Left cardiac atrium (tissue), 4 donors: ENCODE measurements around the gene DDX46. TPM values are rescaled to one million over a fixed set of nuclear protein-coding genes. Genes with fewer than 3 reads are reported as not detected.

Source experiments
- ATAC-seq, 2 donors: fragments of 200-7000 bp; cut with Tn5 transposase; one replicate each; pipeline ENCODE4 v1.9.1; 2020; ENCODE audit warnings: mild to moderate bottlenecking in 2 of 2, moderate library complexity in 2 of 2
- DNase-seq: peaks from one replicate; pipeline ENCODE4 v3.0.0-alpha.2; 2020
- intact Hi-C, 2 donors: fragments of 100-400 bp; cut with DNase I; formaldehyde crosslinking; loops; one replicate each; pipeline versions ENCODE4 v1.14.1 to v1.15.1; 2022 to 2023
- total RNA-seq, 2 donors: library from RNA; stranded (reverse); fragmentation: NEBNext Ultra II Directional; extraction: Animal tissue kit (Norgen Biotek cat#: 25700); gene quantifications; one replicate each; pipeline ENCODE4 v1.2.1, GENCODE V29; 2021
- donor health status: DM: no; HTN: yes; CAD: no.
- donor health status: DM: no; HTN: yes; CAD: no; lungs with severe emphysema.
- donor health status: DM: yes; HTN: yes; CAD: no.
- donor health status: Dilated cardiomyopathy.

The DDX46 gene
- total RNA-seq, 2 donors from 2014 or later, result 21.9 to 33.1 TPM

DNA sequence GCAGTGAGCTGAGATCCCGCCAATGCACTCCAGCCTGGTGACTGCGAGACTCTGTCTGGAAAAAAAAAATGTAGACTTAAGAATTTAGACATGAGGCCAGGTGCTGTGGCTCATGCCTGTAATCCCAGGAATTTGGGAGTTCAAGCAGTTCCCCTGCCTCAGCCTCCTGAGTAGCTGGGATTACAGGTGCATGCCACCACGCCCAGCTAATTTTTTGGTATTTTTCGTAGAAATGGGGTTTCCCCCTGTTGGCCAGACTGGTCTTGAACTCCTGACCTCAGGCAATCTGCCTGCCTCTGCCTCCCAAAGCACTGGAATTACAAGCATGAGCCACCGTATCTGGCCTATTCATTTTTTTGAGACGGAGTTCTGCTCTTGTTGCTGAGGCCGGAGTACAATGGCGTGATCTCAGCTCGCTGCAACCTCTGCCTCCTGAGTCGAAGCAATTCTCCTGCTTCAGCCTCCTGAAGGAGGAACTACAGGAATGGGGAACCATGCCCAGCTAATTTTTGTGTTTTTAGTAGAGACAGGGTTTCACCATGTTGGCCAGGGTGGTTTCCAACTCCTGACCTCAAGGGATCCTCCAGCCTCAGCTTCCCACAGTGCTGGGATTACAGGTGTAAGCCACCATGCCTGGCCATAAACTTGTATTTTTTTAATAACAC, 14.0 kb downstream of the DDX46 start:
- DNase-seq (no peak), ATAC-seq (no peak)
- intact Hi-C loops, result no loop called here

DNA sequence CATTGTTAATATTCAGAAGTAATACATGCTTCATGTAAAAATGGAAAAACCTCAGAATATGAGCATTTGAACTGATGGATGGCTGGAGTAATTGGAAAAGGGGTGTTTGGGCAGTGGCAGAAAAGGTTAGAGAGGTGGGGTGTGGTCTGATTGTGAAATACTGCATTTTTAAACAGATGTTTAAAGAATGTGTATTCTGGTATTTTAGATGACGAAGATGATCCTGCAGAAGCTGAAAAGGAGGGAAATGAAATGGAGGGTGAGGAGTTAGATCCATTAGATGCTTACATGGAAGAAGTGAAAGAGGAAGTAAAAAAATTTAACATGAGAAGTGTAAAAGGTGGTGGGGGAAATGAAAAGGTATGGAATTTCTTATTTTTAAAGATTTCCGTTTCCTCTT, 18.8 kb downstream of the DDX46 start:
- DNase-seq, result no peak
- ATAC-seq, result no peak
- intact Hi-C loops, result no loop called here

DNA sequence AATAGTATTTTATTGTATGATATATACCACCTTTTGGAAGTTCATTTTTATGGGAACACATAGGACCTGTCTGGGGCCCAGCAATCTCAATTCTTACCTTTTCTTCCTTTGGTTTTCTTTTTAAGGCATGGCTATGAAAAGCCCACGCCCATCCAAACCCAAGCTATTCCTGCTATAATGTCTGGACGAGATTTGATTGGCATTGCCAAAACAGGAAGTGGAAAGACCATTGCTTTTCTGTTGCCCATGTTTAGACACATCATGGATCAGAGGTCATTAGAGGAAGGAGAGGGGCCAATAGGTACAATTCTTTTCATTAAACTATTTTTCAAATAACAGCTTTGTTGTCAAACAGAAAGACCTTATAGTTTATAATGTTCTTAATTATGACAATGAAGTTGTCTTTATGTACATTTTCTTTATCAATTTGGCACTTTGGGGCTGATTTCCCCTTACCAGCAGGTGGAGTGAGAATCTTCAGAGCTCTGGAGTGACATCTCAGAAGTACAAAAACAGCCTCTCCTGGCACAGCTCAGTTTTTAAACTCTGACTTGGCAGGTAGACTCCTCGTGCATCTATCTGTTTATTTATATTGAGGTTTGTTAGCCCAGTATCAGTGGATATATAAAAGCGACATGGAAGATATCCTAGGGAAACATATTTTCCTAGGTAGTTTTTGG, 25.8 kb downstream of the DDX46 start:
- DNase-seq (no peak), ATAC-seq (no peak)
- intact Hi-C loops, result no loop called here

DNA sequence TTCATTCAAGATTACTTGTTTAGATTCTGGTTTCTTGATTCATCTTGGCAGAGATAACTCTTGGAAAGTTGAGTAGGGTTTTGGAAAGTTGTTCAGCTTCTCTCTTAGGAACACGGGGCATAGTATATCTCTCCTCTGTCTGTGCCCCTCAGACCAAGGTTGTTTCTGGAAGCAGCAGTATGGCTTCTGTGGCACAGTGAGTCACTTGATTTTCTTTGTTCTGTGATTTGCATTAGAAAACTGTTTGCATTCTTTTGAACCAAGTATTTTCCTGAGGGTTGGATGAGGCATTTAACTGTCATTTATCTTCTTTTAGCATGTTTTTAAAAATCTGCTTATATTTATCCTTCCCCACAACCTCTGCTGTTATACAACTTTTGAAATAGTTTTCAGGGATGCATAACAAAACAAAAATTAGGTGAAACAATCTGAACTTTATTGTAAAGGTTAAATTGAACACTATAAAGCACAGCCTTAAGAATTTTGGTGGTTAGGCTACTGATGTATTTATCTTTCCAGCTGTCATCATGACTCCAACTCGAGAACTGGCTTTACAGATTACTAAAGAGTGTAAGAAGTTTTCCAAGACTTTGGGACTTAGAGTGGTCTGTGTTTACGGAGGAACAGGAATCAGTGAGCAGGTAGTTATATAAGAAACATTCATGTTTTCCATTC, 26.5 kb downstream of the DDX46 start:
- DNase-seq, result no peak
- intact Hi-C loops, result no loop called here
- no peak for ATAC-seq

DNA sequence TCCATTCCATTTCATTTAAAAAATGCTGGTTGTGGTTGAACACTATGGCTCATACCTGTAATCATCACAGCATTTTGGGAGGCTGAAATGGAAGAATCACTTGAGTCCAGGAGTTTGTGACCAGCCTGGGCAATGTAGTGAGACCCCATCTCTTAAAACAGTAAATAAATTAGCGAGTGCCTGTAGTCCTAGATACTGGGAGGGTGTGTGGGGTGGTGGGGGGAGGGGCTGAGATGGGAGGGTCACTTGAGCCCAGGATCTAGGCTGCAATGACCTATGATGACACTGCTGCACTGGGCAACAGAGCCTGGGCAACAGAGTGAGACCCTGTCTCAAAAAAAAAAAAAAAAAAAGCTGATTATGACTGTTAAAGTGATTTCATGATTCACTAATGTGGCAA, 29.1 kb downstream of the DDX46 start:
- DNase-seq (no peak), ATAC-seq (no peak)
- intact Hi-C loops, result no loop called here

DNA sequence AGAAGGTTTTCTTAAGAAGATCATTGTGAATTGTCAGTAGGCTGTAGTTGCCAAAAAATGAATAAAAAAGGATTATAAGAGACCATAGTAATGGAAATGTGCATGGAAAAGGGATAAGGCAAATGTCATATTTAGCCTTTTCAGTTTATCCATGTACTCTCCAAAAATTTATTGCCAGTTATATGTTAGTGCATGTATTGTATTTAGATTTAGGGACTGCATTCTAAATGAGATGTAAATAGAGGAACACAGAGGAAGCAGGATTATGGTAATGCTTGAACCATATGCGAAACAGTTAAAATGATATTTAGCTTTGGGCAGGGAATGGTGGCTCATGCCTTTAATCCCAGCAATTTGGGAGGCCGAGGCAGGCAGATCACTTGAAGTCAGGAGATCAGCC, 33.0 kb downstream of the DDX46 start:
- DNase-seq (no peak), ATAC-seq (no peak)
- intact Hi-C loops, result no loop called here

DNA sequence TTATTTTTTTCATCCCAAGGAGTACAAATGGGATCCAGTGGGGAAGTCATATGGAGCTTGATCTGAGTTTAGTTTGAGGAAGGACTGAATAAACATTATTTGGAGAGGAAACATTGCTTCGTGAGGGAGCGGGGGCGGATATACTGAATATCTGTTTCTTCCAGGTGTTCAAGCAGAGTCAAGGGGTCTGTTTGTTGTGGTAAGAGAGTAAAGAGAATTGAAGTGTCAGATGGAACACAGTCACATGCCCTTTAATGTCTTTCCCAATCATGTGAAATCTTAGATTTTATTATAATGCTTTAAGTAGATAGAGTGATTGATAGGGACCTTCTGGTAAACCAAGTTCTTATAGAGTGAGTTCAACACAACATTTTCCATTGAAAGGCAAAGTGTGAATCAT, 33.7 kb downstream of the DDX46 start:
- ATAC-seq (no peak), DNase-seq (no peak)
- intact Hi-C loops, result no loop called here

DNA sequence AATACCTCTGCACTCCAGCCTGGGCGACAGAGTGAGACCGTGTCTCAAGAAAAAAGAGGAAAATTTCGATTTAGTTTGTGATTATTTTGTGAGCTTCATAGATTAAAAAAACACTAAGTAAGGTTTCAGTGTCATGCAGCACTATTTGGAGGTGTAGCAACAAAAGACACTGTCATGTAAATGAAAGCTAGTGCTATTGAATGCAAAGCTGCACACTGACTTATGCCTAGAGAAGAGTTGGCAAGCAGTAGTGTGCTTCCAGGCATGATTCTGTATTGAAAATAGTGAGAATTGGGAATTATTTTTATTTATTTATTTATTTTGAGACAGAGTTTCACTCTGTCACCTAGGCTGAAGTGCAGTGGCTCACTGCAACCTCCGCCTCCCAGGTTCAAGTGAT, 34.5 kb downstream of the DDX46 start:
- intact Hi-C loops, result no loop called here
- ATAC-seq (no peak), DNase-seq (no peak)

DNA sequence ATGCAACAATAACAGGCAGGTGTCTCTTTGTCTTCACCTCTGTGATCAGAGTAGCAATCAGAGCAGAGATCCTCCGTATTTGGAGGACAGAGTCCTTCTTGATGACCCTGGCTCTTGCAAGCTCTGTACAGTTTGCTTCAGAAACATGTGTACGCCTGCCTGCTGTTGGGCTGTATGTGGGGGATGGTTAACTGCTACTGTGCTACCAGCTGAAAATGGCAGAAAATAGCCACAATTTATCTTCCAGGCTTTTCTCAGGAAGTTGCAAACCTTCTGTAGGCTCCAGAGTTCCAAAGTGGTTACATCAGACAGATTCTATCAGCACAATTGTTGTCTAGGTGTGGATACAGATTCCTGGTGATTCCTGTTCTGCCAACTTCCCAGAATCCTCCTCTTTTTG, 35.5 kb downstream of the DDX46 start:
- no peak for ATAC-seq
- no peak for DNase-seq
- intact Hi-C loops, result no loop called here

DNA sequence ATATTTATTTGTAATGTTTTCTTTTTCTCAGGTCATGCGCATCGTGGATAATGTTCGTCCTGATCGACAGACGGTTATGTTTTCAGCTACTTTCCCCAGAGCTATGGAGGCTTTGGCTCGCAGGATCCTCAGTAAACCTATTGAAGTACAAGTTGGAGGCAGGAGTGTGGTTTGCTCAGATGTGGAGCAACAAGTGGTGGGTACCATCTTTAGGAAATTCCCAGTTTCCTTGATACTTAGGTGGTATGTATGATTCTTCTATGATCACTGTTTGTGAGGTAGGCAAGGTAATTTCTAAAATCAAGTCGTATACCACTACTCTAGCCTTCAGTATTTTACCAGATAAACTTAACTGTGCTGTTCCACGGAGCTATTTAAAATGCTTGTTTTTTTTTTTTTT, 36.2 kb downstream of the DDX46 start:
- DNase-seq (no peak), ATAC-seq (no peak)
- intact Hi-C loops, result no loop called here

DNA sequence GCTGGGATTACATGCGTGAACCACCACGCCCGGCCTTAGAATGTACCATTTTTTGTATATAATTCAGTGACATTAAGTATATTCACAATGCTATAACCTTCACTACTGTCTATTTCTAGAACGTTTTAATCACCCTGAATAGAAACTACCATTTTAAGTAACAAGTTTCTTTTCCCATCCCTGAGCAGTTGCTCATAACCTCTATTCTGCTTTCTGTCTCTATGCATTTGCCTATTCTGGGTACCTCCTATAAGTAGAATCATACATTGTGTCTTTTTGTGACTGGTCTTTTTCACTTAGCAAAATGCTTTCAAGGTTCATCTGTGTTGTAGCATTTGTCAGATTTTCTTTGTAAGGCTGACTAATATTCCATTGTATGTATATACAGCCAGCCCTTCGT, 39.9 kb downstream of the DDX46 start:
- intact Hi-C loops, result no loop called here
- ATAC-seq (no peak), DNase-seq (no peak)

DNA sequence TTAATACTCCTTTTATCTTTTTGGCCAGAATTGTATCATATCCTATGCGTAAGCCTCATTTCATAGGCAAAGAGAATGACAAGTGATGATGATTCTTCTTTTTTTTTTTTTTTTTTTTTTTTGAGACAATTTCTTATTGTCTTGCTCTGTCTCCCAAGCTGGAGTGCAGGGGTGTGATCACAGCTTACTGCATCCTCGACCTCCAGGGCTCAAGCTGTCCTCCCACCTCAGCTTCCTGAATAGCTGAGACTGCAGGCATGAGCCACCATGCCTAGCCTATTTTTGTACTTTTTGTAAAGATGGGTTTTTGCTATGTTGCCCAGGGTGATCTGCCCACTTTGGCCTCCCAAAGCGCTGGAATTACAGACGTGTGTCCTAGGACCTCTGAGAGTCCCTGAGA, 45.2 kb downstream of the DDX46 start:
- no peak for ATAC-seq
- intact Hi-C loops, result loop anchor here in 1 of 2 donors (10.0 kb wide), 1 partner anchor 129 kb away; no protein-coding TSS in a partner anchor

DNA sequence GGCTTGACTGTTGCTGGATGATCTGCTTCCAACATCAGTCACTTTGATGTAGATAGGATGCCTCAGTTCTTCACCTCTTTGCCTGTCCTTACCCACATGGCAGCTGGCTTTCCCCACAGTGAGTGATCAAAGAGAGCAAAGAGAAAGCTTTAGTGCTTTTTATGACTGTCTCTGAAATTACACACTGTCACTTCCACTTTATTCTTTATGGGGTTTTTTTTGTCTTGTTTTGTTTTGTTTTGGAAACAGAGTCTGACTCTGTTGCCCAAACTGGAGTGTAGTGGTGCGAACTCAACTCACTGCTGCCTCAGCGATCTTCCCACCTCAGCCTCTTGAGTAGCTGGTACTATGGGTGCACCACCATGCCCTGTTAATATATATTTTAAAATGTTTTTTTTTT, 54.8 kb downstream of the DDX46 start:
- intact Hi-C loops, result no loop called here
- no peak for DNase-seq
- no peak for ATAC-seq

More for the DNA sequence above, 45.2 kb downstream of the DDX46 start:
- DNase-seq, result no peak

DNA sequence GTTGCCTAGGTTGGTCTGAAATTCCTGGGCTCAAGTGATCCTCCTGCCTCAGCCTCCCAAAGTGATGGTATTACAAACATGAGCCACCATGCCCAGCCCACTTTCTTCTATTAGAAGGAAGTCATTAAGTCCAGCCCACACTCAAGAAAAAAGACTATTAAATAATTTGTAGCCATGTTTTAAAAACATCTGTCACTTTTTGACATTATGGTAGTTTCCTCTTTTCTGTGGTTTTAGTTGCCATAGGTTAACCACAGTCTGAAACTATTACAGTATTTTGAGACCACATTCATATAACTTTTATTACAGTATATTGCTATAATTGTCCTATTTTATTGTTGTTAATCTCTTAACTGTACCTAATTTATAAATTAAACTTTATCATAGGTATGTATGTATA, 55.2 kb downstream of the DDX46 start:
- DNase-seq (no peak), ATAC-seq (no peak)
- intact Hi-C loops, result no loop called here

DNA sequence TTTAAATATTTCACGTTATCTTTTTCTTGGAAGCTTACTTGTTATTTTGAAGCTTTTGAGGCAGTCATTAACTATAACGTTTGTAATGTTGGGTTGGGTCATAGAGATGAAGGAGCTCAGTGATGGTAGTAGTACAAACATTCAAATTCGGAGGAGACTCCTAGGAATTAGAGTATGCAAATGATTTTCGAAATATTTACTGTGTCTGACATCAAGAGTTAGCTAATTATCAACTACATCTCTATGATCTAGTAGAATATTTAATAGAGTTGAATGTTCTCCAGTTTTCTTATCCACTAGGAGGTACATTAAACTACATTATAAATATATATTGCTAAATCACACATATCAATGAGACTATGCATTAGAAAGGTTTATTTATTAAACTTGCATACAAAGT, 58.4 kb downstream of the DDX46 start:
- intact Hi-C loops, result no loop called here
- no peak for ATAC-seq
- DNase-seq, result no peak

DNA sequence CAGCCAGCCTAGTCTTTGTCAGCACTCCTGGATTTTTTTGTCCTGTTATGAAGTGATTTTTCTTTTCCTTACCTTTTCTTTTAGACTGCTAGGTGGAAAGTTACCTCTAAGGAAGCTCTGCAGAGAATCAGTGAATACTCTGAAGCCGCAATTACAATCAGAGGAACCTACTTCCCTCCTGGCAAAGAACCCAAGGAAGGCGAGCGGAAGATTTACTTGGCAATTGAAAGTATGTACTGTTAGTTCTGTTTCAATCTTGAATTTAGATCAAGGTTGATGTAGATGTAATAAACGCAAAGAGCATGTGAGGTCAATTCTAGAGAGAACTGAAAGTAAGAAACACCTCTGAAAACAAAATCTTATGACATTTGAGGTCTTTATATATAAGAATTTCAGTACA, 60.2 kb downstream of the DDX46 start:
- ATAC-seq, result no peak
- DNase-seq, result no peak
- intact Hi-C loops, result no loop called here

DNA sequence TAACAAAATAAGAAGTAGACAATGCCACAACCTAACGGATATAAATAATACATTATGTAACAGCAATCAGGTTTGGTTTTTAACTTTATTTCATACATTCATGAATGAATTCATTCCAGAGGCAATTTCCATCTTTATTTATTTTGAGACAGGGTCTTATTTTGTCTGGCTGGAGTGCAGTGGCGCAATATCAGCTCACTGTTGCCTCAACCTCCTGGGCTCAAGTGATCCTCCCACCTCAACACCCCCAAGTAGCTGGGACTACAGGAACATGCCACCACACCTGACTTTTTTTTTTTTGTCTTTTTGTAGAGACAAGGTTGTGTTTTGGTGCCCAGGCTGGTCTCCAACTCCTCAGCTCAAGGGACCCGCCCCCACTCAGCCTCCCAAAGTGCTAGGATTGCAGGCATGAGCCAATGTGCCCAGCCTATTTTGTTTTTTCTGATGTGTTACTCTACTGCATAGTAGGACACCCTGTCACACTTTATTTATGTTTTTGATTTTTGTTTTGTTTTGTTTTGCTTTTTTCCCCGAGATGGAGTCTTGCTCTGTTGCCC, 60.9 kb downstream of the DDX46 start:
- no peak for ATAC-seq
- no peak for DNase-seq
- intact Hi-C loops, result no loop called here

DNA sequence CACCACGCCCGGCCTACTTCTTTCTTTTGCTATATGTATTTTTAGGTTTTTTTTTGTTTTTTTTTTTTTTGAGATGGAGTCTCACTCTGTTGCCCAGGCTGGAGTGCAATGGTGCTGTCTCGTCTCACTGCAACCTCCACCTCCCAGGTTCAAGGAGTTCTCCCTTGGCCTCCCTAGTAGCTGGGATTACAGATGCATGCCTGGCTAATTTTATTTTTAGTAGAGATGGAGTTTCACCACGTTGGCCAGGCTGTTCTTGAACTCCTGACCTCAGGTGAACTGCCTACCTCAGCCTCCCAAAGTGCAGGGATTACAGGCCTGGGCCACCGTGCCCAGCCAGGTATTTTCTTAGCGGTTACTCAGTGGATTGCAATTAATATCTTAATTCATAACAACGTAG, 63.3 kb downstream of the DDX46 start:
- ATAC-seq, result no peak
- no peak for DNase-seq
- intact Hi-C loops, result no loop called here

DNA sequence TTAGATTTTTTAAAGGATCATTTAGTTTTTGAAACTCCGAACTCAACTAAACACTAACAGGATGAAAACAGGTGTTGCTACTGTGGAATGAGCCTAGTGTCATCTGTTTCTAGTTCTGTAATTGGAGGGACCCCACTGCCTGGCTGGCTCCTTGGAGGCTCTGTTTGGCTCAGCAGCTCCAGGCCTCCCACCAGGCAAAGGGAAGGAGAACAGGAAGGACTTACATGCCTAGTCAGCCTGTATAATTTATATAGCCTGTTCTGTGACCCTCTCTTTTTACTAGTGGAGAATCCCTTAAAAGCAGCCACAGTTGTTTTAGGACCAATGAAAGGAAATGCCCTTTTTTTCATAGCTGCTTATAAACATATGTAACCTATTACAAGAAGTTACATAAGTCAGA, 66.1 kb downstream of the DDX46 start:
- no peak for DNase-seq
- no peak for ATAC-seq
- intact Hi-C loops, result no loop called here

DNA sequence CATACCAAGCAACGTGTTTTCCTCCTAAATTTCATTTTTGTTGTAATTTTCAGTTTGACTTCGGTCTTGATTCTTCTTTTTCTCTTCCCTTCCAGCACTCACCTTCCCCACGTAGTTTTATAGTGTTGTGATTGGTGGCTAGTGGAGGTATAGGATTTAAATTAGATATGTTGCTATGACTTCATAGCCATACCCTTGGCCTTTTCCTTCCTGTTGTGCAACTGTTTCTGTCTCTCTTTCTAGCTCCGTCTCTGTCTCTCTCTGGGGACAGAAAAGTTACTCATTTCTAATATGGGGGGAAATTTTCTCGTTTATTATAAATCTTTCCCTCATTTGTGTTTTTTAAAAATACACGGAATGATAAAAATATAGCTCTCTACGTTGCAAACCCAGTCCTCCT, 66.6 kb downstream of the DDX46 start:
- intact Hi-C loops, result no loop called here
- ATAC-seq (no peak), DNase-seq (no peak)
